Testis (tissue), 5 donors: Measurements from ENCODE around the gene ANKRD16. TPM values are rescaled to one million over a fixed set of nuclear protein-coding genes. Genes with fewer than 3 reads are reported as not detected.
A peak's percentile ranks its signal among the peaks of the same experiment; 100 is the strongest.

Source experiments
- DNase-seq: peaks from one replicate; pipeline ENCODE4 v3.0.0-alpha.2; 2019
- H3K27ac ChIP-seq, 2 donors: fragments of 200-600 bp; sonication (generic); one replicate each; pipeline ENCODE4 v1.5.1; 2019
- H3K27me3 ChIP-seq: fragments of 200-600 bp; sonication (generic); one replicate; pipeline ENCODE4 v1.5.1; 2019
- H3K36me3 ChIP-seq: fragments of 200-600 bp; sonication (generic); one replicate; pipeline ENCODE4 v1.5.1; 2017; ENCODE audit warnings: low read depth; ENCODE audit errors: missing control alignments
- H3K4me1 ChIP-seq: fragments of 200-600 bp; sonication (generic); one replicate; pipeline ENCODE4 v1.5.1; 2019
- H3K4me3 ChIP-seq, 2 donors: fragments of 200-600 bp; sonication (generic); one replicate each; pipeline ENCODE4 v1.5.1; 2017 to 2019
- H3K9me3 ChIP-seq: fragments of 200-600 bp; sonication (generic); one replicate; pipeline ENCODE4 v1.5.1; 2017
- POLR2A ChIP-seq: fragments of 450-650 bp; IDR thresholded peaks from one replicate; pipeline ENCODE4 v1.6.1; 2017; ENCODE audit warnings: antibody characterized with exemption, mild to moderate bottlenecking, moderate library complexity
- WGBS, 2 donors: methylation state at CpG; one replicate each; pipeline ENCODE4 v1.1.5; 2018; 5-methylcytosine and 5-hydroxymethylcytosine counted together
- intact Hi-C: fragments of 100-400 bp; cut with DNase I; formaldehyde crosslinking; loops from one replicate; pipeline ENCODE4 v1.15.1; 2023; ENCODE audit warnings: low total_unique reads
- long read RNA-seq, 2 donors: transcript quantifications; one replicate each; lab custom pipeline, GENCODE V29; 2026
- polyA plus RNA-seq: library from polyadenylated mRNA; stranded (reverse); fragments of 350-450 nt; fragmentation: Illumina TruSeq; extraction: RNeasy Lipid Tissue Mini Kit (QIAGEN cat#74804); gene quantifications from one replicate; pipeline ENCODE4 v1.2.3, GENCODE V29; 2014; ENCODE audit warnings: low read depth, low replicate concordance; ENCODE audit not compliant: insufficient read depth
- total RNA-seq, 2 donors: library from RNA; depleted of rRNA; stranded (reverse); fragments of >200 nt; gene quantifications; one replicate each; pipeline ENCODE4 v1.2.3, GENCODE V29; 2016
- TF ChIP-seq, protein P1 (sequence below), 3 experiments: fragments of 450-650 bp in 2 of 3; fragments of 200-600 bp in 1 of 3; sonication (generic) in 1 of 3; IDR thresholded peaks; one replicate each; pipeline ENCODE4 v1.5.1; 2016 to 2019; ENCODE audit warnings: antibody characterized with exemption in 3 of 3, mild to moderate bottlenecking in 2 of 3, moderate library complexity in 1 of 3

The ANKRD16 gene
- total RNA-seq: 10 to 100 TPM; 30.3 to 32.1 TPM
- polyA plus RNA-seq: 14.2 TPM
- long read RNA-seq, donor 1, partial matches to known transcripts: 0 of 3 reads
- long read RNA-seq, donor 1, other reads (novel, unspliced or antisense): 0 of 3 reads
- long read RNA-seq, donor 2, partial matches to known transcripts: 0 of 4 reads
- long read RNA-seq, donor 2, other reads (novel, unspliced or antisense): 0 of 4 reads

DNA sequence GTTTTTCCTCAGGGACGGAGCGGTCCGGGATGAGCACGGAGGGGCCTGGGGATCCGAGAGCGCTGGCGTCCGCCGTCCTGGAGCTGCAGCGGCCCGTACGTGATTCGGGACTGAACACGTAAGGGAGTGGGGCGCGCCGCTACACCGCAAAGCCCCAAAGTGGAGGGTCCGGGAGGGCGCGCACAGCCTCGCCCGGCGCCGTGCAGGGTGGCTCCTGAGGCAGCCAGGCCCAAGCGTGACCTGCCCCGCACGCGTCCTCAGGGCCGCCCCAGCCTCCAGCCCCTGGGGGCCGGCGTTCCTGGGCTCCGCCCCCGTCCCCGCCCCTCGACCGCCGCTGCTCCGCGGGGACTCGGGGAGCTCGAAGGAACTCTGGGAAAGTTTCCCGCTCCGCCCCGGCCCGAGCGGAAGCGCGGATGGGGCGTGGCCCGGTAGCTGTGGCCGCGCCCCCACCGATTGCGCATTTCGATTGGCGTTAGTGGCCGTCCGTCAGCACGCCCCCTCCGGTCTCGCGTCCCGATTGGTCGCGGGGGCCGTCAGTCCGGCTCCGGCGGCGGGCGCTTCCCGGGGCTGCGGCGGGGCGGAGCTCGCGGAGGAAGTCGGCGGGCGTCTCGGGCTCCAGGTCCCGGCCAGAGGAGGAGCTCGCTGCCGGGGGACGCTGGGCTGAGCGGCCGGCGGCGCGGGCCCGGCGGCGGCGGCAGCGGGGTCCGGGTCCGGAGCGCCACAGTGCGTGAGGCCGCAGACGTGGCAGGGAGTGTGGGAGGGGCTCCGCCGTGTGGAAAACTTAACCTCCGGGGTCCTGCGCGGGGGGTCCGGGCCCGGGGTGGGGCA, at the start of gene ANKRD16, which contains the start of gene FBH1:
Gene ANKRD16 (minus strand): TSS at position 270 of the 828 bp plus-strand sequence. CDS start 539 bp downstream, outside the sequence.
Gene FBH1 (plus strand): TSS at position 620 of the 828 bp plus-strand sequence. CDS start 103 bp downstream, at position 723.
- Histone ChIP-seq H3K9me3 (no peaks in the 10 kb centered on the region), H3K4me3 (peak within 1 kb of the TSS; percentile 82 to 96), H3K36me3 (no peaks in the 10 kb centered on the region), H3K4me1 (peaks cover 40% of the 10 kb centered on the region), H3K27me3 (no peaks in the 10 kb centered on the region), H3K27ac (peak within 1 kb of the TSS; percentile 77 to 86)
- TF ChIP-seq, protein P1, sequence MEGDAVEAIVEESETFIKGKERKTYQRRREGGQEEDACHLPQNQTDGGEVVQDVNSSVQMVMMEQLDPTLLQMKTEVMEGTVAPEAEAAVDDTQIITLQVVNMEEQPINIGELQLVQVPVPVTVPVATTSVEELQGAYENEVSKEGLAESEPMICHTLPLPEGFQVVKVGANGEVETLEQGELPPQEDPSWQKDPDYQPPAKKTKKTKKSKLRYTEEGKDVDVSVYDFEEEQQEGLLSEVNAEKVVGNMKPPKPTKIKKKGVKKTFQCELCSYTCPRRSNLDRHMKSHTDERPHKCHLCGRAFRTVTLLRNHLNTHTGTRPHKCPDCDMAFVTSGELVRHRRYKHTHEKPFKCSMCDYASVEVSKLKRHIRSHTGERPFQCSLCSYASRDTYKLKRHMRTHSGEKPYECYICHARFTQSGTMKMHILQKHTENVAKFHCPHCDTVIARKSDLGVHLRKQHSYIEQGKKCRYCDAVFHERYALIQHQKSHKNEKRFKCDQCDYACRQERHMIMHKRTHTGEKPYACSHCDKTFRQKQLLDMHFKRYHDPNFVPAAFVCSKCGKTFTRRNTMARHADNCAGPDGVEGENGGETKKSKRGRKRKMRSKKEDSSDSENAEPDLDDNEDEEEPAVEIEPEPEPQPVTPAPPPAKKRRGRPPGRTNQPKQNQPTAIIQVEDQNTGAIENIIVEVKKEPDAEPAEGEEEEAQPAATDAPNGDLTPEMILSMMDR (IDR thresholded peaks at IDR 0.05): no peak
- peak; percentile 53 for TF ChIP-seq POLR2A
- WGBS, 2 donors: 0% methylated on average over 94 of the region's 109 CpGs; no CpG with 5 or more reads in 1 of the 2 donors
- DNase-seq: peak; percentile 99
- intact Hi-C loops: no loop called here

DNA sequence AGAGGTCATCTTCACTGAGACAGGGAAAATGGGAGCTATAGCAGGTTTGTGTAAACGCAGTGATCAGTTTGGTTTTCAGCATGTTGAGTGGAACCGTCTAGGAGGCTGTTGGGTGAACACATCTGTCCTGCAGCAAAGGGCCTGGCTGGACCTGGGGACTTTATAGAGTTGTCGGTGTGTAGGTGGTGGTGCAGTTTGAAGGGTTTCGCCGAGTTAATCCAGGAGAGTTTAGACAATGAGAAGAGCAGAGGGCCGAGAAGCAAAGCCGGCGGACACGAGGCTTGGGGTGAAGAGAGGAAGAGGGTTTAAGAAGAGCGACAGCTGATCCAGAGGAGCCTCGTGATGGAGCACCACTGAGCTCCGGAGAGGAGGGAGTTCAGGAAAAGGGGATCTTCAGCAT, 48.6 kb upstream of the ANKRD16 start:
- 90 to 92% methylated on average over 12 of the region's 12 CpGs for whole genome bisulfite sequencing, 2 donors
- no peak for DNase-seq
- no peaks in the 10 kb centered on the region for H3K36me3 ChIP-seq
- H3K9me3 ChIP-seq: no peaks in the 10 kb centered on the region
- H3K4me1 ChIP-seq: peaks cover under 1% of the 10 kb centered on the region
- TF ChIP-seq, protein P1 (IDR thresholded peaks at IDR 0.05): no peak
- no peak for TF ChIP-seq POLR2A
- no peak overlapping the region for H3K4me3 ChIP-seq
- H3K27me3 ChIP-seq: no peaks in the 10 kb centered on the region
- intact Hi-C loops: no loop called here
- H3K27ac ChIP-seq: no peak overlapping the region

DNA sequence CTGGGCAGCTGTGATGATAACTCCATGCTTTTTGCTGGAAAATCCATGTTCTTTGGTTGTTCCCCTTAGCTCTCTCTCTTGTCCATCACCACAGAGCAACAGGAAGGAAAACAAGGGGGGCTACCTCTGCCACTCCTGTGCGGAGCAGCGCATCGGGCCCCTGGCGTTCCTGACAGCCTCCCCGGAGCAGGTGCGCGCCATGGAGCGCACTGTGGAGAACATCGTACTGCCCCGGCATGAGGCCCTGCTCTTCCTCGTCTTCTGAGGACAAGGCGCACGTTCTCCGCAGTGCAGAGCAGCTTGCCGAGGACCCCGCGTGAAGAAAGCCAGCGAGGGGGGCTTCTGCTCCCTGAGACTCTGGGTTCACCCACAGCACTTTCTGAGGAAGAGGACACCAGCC, 47.3 kb upstream of the ANKRD16 start:
- H3K27ac ChIP-seq: no peak overlapping the region
- DNase-seq: no peak
- no peak overlapping the region for H3K4me3 ChIP-seq
- no peaks in the 10 kb centered on the region for H3K4me1 ChIP-seq
- TF ChIP-seq, protein P1 (IDR thresholded peaks at IDR 0.05): no peak
- no peak for TF ChIP-seq POLR2A
- intact Hi-C loops: no loop called here
- no peaks in the 10 kb centered on the region for H3K36me3 ChIP-seq
- 94 to 95% methylated on average over 17 to 18 of the region's 18 CpGs for WGBS, 2 donors
- H3K27me3 ChIP-seq: no peaks in the 10 kb centered on the region
- no peaks in the 10 kb centered on the region for H3K9me3 ChIP-seq

DNA sequence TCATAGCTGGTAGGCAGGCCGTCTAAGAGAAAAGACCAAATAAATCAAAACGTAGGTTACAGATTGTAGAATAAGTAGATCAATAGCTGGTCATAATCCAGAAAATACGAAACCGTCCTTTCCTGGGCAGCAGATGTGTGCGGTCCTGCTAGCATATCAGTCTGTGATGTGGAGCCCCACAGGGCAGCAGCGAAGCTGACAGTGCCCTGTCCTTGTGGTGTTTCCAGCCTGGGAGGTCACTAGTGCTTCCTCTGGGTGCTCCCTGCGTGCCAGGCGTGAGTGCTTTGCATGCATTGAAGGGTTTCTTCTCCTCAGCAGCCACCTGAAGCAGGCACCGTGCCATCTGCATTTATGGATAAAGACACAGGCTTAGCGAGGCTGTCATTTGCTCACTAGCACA, 45.9 kb upstream of the ANKRD16 start:
- H3K9me3 ChIP-seq: no peaks in the 10 kb centered on the region
- no peak overlapping the region for H3K27ac ChIP-seq
- TF ChIP-seq, protein P1 (IDR thresholded peaks at IDR 0.05): no peak
- no peak for TF ChIP-seq POLR2A
- WGBS, 2 donors: 92 to 93% methylated on average over 10 of the region's 10 CpGs
- H3K4me3 ChIP-seq: no peak overlapping the region
- no peaks in the 10 kb centered on the region for H3K4me1 ChIP-seq
- DNase-seq: no peak
- intact Hi-C loops: no loop called here
- H3K36me3 ChIP-seq: no peaks in the 10 kb centered on the region
- no peaks in the 10 kb centered on the region for H3K27me3 ChIP-seq
